ENCODE results near the gene CNPPD1. TPM values are rescaled to one million over a fixed set of nuclear protein-coding genes. Genes with fewer than 3 reads are reported as not detected.

Gene CNPPD1
- total RNA-seq, 4 donors from 2014 or later, result 35.9 to 55.5 (median 44.2) TPM

DNA sequence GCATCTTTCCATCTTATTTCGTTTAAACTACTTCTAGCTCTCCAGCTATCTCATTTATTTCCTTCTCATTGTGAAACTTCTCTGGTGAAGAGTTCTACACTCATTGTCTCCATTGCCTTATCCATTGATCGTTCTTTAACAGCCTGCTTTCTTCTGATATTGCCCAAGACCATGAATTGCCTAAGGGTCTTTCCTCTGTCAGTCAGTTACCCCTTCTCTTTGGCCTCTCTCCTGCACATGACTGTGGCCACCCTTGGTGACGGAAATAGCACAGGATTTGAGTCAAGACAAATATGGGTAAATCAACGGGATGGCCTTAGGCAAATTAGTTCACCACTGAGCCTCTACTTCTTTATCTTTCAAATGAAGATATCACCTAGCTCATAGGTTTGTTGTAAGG is 42.7 kb downstream of the CNPPD1 start:
- TF ChIP-seq, protein P1, sequence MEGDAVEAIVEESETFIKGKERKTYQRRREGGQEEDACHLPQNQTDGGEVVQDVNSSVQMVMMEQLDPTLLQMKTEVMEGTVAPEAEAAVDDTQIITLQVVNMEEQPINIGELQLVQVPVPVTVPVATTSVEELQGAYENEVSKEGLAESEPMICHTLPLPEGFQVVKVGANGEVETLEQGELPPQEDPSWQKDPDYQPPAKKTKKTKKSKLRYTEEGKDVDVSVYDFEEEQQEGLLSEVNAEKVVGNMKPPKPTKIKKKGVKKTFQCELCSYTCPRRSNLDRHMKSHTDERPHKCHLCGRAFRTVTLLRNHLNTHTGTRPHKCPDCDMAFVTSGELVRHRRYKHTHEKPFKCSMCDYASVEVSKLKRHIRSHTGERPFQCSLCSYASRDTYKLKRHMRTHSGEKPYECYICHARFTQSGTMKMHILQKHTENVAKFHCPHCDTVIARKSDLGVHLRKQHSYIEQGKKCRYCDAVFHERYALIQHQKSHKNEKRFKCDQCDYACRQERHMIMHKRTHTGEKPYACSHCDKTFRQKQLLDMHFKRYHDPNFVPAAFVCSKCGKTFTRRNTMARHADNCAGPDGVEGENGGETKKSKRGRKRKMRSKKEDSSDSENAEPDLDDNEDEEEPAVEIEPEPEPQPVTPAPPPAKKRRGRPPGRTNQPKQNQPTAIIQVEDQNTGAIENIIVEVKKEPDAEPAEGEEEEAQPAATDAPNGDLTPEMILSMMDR (IDR thresholded peaks at IDR 0.05; ENCODE audit: low read depth), result no peak

DNA sequence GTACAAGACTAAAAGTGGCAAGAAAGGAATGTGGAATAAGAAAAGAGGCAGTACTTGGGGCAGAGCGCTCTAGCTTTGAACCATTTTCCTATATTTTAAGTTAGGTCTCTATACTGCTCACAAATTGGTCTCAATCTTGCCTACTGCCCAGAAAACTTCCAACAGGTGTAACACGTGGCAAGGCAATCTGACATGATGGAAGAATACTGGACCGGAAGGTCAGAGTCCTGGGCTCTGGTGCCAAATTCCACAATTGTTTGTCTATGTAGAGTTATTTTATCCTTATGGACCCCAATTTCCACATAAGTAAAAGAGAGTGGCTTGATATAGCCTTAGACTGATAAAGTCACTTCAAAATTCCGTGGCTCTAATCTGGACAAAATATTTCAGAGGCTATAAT is 45.0 kb downstream of the CNPPD1 start:
- TF ChIP-seq, protein P1 (IDR thresholded peaks at IDR 0.05; ENCODE audit: low read depth), result no peak

DNA sequence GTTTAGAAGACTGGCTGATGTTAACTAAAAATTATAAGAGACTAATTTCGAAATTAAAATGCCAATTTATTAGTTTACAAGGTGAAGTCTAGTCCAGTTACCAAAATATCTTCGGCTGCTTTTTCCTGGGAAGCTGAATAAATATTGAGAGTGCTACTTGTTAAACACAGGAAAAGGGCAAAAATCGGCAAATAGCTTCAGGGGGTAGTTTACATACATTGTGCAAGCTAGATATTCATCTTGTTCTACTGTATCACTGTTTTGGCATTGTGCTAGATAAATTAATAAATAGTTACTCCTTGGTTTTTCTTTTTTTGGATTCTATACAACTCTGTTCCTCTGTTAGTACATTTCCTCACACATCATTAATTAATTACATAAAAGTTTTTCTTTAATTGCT is 45.4 kb downstream of the CNPPD1 start:
- TF ChIP-seq, protein P1 (IDR thresholded peaks at IDR 0.05; ENCODE audit: low read depth), result no peak

DNA sequence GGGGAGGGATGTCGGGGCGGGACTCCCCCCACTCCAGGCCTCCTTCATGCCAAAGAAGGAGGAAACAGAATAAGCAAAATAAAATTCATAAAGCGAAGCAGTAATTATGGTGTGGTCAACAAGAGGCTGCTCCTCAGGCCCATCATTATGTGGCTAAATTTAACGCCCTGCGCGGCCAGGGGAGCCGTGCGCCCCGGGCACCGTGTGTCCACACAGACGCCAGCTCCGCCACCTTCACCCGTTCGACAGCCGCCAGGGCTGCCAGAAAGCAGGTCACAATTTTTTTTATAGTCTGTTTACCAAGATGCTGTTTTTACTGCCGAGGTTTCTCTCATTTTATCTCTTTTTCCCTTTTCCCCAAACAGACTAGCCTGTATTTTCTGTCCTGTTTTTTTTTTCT is 47.1 kb downstream of the CNPPD1 start:
- TF ChIP-seq, protein P1 (IDR thresholded peaks at IDR 0.05; ENCODE audit: low read depth), result no peak

DNA sequence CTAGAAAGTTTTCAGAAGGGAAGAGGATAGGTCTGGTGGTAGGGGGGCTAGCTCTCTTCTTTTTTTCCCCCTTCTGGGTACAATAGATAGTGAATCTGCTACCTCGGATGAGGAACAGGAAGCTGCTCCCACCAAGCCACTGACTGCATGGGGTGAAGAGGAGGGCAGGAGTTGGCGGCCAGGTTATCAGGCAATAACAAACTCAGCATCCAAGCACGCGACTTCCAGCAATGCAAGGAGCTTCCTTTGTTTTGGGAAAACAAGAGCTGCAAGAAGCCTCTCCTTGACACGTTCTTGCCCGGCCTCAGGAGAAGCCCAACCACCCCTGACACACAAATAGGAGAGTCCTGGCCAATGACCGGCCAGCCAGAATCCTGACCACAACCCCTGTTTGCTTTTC is 48.3 kb downstream of the CNPPD1 start:
- TF ChIP-seq, protein P1 (IDR thresholded peaks at IDR 0.05; ENCODE audit: low read depth), result no peak

DNA sequence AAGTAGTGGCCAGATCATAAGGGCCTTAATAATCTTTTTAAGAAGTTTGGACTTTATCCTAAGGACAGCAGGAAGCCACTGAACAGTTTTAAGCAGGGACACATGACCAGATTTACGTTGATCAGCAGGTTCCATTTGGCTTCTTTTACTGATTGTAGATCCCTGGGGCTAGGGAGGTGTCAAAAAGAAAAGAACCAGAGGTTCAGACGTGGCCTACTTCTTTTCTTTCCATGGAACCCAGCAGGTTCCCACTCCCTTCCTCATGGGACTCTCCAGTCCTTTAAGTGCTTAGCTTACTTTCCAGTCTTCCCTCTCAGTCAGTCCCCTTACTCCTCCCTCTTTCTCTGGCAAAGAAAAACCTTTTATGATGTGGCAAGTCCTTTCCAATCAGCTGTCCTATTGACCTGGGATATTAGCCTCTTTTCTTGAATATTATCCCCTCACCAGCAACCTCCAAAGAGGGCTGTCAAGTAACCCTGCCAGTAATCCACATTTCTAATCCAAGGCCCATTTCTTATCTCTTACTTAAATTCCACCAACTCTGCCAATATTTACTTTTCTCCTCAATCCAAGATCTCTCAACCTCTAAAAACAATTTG is 49.6 kb downstream of the CNPPD1 start:
- TF ChIP-seq, protein P1 (IDR thresholded peaks at IDR 0.05; ENCODE audit: low read depth), result no peak

DNA sequence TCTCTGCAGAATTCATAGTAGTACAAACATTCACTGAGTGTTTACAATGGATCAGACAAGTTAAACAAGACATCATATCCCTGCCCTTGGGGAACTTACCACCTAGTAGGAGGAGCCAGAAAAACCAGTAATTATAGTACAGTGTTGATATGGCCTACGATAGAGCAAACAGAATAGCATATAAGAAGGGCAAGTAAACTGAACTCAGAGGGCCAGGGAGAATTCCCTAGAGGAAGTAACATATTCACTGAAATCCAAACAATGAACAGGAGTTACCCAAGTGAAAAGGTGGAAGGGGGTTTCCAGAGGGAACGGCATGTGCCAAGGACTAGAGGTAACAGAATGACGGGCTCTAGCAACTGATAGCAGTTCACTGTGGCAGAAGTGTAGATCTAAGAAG is 50.2 kb downstream of the CNPPD1 start:
- TF ChIP-seq, protein P1 (IDR thresholded peaks at IDR 0.05; ENCODE audit: low read depth), result no peak
